Thoracic aorta (tissue), 2 donors: ENCODE results near the gene MTMR1. TPM values are rescaled to one million over a fixed set of nuclear protein-coding genes. Genes with fewer than 3 reads are reported as not detected.

Experiments used
- ATAC-seq: fragments of 150-250 bp; one replicate; pipeline ENCODE4 v1.8.0; 2017; ENCODE audit warnings: low read depth; ENCODE audit not compliant: insufficient number of reproducible peaks, low FRiP score
- DNase-seq: peaks from one replicate; pipeline ENCODE4 v3.0.0-alpha.2; 2020; ENCODE audit warnings: low spot score
- H3K27ac ChIP-seq, 2 donors: fragments of 200-600 bp; sonication (generic); 1 replicate in 1 of 2; 2 replicates in 1 of 2; pipeline ENCODE4 v1.5.1; 2016; ENCODE audit warnings: mild to moderate bottlenecking in 2 of 2, moderate library complexity in 2 of 2
- H3K27me3 ChIP-seq: fragments of 200-600 bp; sonication (generic); replicated peaks from 2 replicates; pipeline ENCODE4 v1.6.0; 2016; ENCODE audit warnings: mild to moderate bottlenecking; ENCODE audit not compliant: insufficient read depth
- H3K36me3 ChIP-seq: fragments of 200-600 bp; sonication (generic); one replicate; pipeline ENCODE4 v1.5.1; 2016
- H3K4me1 ChIP-seq, 2 donors: fragments of 200-600 bp; sonication (generic); 1 replicate in 1 of 2; 2 replicates in 1 of 2; pipeline versions ENCODE4 v1.5.1 to v1.6.0; 2016; ENCODE audit warnings: low read depth in 2 of 2, mild to moderate bottlenecking in 1 of 2; ENCODE audit not compliant: control insufficient read depth in 1 of 2
- H3K4me3 ChIP-seq: fragments of 200-600 bp; sonication (generic); 2 replicates; pipeline ENCODE4 v1.5.1; 2016; ENCODE audit warnings: mild to moderate bottlenecking
- H3K9me3 ChIP-seq: fragments of 200-600 bp; sonication (generic); 2 replicates; pipeline ENCODE4 v1.5.1; 2016
- total RNA-seq, 2 donors: library from RNA; depleted of rRNA; stranded (reverse); fragments of >200 nt; gene quantifications; one replicate each; pipeline versions ENCODE4 v1.1.0 to v1.2.3, GENCODE V29; 2016
- TF ChIP-seq, protein P1 (sequence below): fragments of 200-600 bp; sonication (generic); IDR thresholded peaks from one replicate; pipeline ENCODE4 v1.5.1; 2019; ENCODE audit warnings: antibody characterized with exemption

The MTMR1 gene
- total RNA-seq, 2 donors from 2014 or later: 26.5 to 31.5 TPM

GRCh38 chrX:150792949-150793527 is 99.8 kb downstream of the MTMR1 start:
- H3K27me3 ChIP-seq: no peaks in the 10 kb centered on the region
- ATAC-seq: no peak
- H3K36me3 ChIP-seq: no peaks in the 10 kb centered on the region
- no peaks in the 10 kb centered on the region for H3K9me3 ChIP-seq
- no peak for DNase-seq
- no peak overlapping the region for H3K27ac ChIP-seq
- no peak overlapping the region for H3K4me3 ChIP-seq
- TF ChIP-seq, protein P1, sequence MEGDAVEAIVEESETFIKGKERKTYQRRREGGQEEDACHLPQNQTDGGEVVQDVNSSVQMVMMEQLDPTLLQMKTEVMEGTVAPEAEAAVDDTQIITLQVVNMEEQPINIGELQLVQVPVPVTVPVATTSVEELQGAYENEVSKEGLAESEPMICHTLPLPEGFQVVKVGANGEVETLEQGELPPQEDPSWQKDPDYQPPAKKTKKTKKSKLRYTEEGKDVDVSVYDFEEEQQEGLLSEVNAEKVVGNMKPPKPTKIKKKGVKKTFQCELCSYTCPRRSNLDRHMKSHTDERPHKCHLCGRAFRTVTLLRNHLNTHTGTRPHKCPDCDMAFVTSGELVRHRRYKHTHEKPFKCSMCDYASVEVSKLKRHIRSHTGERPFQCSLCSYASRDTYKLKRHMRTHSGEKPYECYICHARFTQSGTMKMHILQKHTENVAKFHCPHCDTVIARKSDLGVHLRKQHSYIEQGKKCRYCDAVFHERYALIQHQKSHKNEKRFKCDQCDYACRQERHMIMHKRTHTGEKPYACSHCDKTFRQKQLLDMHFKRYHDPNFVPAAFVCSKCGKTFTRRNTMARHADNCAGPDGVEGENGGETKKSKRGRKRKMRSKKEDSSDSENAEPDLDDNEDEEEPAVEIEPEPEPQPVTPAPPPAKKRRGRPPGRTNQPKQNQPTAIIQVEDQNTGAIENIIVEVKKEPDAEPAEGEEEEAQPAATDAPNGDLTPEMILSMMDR: no peak
- no peaks in the 10 kb centered on the region for H3K4me1 ChIP-seq

- Histone ChIP-seq H3K27ac (no peak overlapping the region), H3K4me3 (no peak overlapping the region), H3K9me3 (no peaks in the 10 kb centered on the region), H3K27me3 (no peaks in the 10 kb centered on the region), H3K36me3 (no peaks in the 10 kb centered on the region), H3K4me1 (no peaks in the 10 kb centered on the region)
- TF ChIP-seq, protein P1: no peak
- DNase-seq: no peak
- ATAC-seq: no peak
Measured at GRCh38 chrX:150805736-150806135, 112.5 kb downstream of the MTMR1 start.

DNA sequence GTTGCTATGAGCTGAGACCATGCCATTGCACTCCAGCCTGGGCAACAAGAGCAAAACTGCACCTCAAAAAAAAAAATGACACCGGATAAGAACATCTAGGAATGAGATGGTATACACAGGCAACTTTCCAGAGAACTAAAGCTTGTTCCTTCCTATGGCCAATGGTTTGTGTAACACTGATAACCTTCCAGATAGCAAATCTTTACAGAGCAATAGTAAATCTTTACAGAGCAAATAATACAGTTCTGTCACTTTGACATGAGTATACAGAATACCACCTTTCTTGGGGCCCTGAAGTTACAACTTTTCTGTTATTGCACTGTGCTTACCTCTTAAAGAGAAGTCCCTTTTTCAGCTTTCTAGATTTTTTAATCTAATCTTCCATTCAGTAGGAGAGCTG is 113.6 kb downstream of the MTMR1 start:
- no peaks in the 10 kb centered on the region for H3K9me3 ChIP-seq
- H3K4me3 ChIP-seq: no peak overlapping the region
- no peak for DNase-seq
- TF ChIP-seq, protein P1: no peak
- H3K27ac ChIP-seq: no peak overlapping the region
- ATAC-seq: no peak
- no peaks in the 10 kb centered on the region for H3K36me3 ChIP-seq
- H3K4me1 ChIP-seq: no peaks in the 10 kb centered on the region
- H3K27me3 ChIP-seq: no peaks in the 10 kb centered on the region

- no peaks in the 10 kb centered on the region for H3K27me3 ChIP-seq
- ATAC-seq (no peak), DNase-seq (no peak)
- no peak overlapping the region for H3K27ac ChIP-seq
- TF ChIP-seq, protein P1: no peak
- no peak overlapping the region for H3K4me3 ChIP-seq
- H3K9me3 ChIP-seq: no peaks in the 10 kb centered on the region
- H3K4me1 ChIP-seq: no peaks in the 10 kb centered on the region
- H3K36me3 ChIP-seq: no peaks in the 10 kb centered on the region
Measured at GRCh38 chrX:150813922-150814321, 120.7 kb downstream of the MTMR1 start.

Other genes with a start within 250 kb of the MTMR1 start
- gene MTM1, start 124.8 kb upstream of the MTMR1 start, total RNA-seq: 10 to 100 TPM; 18.8 to 21.4 TPM
- gene CD99L2, start 205.3 kb downstream of the MTMR1 start, total RNA-seq: 10 to 100 TPM; 75.6 to 83.8 TPM